CD4-positive, alpha-beta T cell treated with Interleukin-17A for 1 hour (primary cell): ENCODE data around the gene CFTR.
"Not testable (repeated sequence)": the region's sequence is repeated elsewhere in the genome, so short reads cannot be mapped to it uniquely, and the experiment has no call there.

Experiments used
- DNase-seq: peaks from one replicate; pipeline ENCODE4 v3.0.0-alpha.2; 2020

CFTR gene

GRCh38 chr7:117502331-117502730 lies 22.5 kb downstream of the CFTR start:
- DNase-seq = no peak

- no peak for DNase-seq
Measured at GRCh38 chr7:117505238-117505637, 25.4 kb downstream of the CFTR start.

GRCh38 chr7:117508676-117509075 lies 28.9 kb downstream of the CFTR start:
- no peak for DNase-seq

- not testable (repeated sequence) for DNase-seq
Measured at GRCh38 chr7:117517194-117517593, 37.4 kb downstream of the CFTR start.

GRCh38 chr7:117530390-117530789 lies 50.6 kb downstream of the CFTR start:
- DNase-seq = no peak

GRCh38 chr7:117531595-117532244 lies 51.9 kb downstream of the CFTR start:
- DNase-seq = no peak

GRCh38 chr7:117538053-117538452 lies 58.2 kb downstream of the CFTR start:
- DNase-seq = no peak

GRCh38 chr7:117544061-117544460 lies 64.2 kb downstream of the CFTR start:
- DNase-seq = no peak

- no peak for DNase-seq
Measured at GRCh38 chr7:117548035-117548434, 68.2 kb downstream of the CFTR start.

- DNase-seq = no peak
Measured at GRCh38 chr7:117550625-117551024, 70.8 kb downstream of the CFTR start.

GRCh38 chr7:117552660-117553059 lies 72.8 kb downstream of the CFTR start:
- DNase-seq = no peak

GRCh38 chr7:117555260-117555659 lies 75.4 kb downstream of the CFTR start:
- DNase-seq = no peak

GRCh38 chr7:117559391-117559790 lies 79.6 kb downstream of the CFTR start:
- DNase-seq = no peak

GRCh38 chr7:117560030-117560429 lies 80.2 kb downstream of the CFTR start:
- no peak for DNase-seq

- no peak for DNase-seq
Measured at GRCh38 chr7:117562759-117563158, 82.9 kb downstream of the CFTR start.

GRCh38 chr7:117564080-117564479 lies 84.3 kb downstream of the CFTR start:
- no peak for DNase-seq

- DNase-seq = no peak
Measured at GRCh38 chr7:117564627-117565026, 84.8 kb downstream of the CFTR start.

GRCh38 chr7:117565226-117565625 lies 85.4 kb downstream of the CFTR start:
- DNase-seq = no peak

GRCh38 chr7:117567781-117568180 lies 88.0 kb downstream of the CFTR start:
- no peak for DNase-seq

- DNase-seq = no peak
Measured at GRCh38 chr7:117572856-117573620, 93.2 kb downstream of the CFTR start.

- DNase-seq = no peak
Measured at GRCh38 chr7:117581424-117581823, 101.6 kb downstream of the CFTR start.

GRCh38 chr7:117582219-117582704 lies 102.4 kb downstream of the CFTR start:
- no peak for DNase-seq

- DNase-seq = no peak
Measured at GRCh38 chr7:117587931-117588330, 108.1 kb downstream of the CFTR start.

- no peak for DNase-seq
Measured at GRCh38 chr7:117588352-117588794, 108.5 kb downstream of the CFTR start.
